ENCODE data around the gene CCBE1.
A peak's percentile ranks its signal among the peaks of the same experiment; 100 is the strongest.
"Not testable (repeated sequence)": the region's sequence is repeated elsewhere in the genome, so short reads cannot be mapped to it uniquely, and the experiment has no call there.

CCBE1 gene

DNA sequence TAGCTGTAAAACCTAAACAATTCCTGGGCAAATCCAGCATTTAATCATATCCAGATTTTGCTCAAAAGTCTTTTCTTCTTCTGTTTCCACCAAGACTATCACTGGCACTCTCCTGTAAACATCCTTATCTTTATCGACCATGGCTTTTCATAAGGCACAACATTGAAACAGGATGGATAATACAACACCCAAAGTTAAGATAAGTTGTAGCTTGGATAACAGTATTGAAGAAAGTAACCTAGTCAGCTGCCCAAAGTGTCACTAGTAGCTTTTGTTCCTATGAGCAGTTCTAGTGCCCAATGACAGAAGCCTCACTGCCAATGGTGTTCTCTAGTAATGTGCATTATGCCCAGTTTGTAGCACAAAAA lies 22.3 kb downstream of the CCBE1 start:
- H3K27ac Mint-ChIP-seq: no peak overlapping the region
- H3K4me1 Mint-ChIP-seq: no peaks in the 10 kb centered on the region
- H3K27me3 Mint-ChIP-seq: peaks cover 4% of the 10 kb centered on the region
- no peaks in the 10 kb centered on the region for H3K9me3 Mint-ChIP-seq
- no peak overlapping the region for H3K4me3 Mint-ChIP-seq
- DNase-seq: no peak
- no peak for ATAC-seq

DNA sequence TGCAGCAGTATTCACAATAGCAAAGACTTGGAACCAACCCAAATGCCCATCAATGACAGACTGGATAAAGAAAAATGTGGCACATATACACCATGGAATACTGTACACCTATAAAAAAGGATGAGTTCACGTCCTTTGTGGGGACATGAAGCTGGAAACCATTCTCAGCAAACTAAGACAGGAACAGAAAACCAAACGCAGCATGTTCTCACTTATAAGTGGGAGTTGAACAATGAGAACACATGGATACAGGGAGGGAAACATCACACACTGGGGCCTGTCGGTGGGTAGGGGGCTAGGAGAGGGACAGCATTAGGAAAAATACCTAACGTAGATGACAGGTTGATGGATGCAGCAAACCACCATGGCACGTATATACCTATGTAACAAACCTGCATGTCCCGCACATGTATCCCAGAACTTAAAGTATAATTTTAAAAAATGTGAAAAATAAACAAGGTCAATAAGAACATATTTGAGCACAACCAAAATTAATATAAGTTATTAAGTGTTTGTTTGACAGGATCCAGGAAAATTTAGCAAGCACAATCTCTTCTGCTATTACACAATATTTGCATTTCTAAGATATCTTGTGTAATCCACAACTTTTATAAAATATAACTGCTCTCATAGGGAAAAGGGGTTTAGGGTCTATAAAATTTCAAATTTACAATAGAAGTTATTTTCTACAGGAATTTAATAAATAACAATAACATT lies 22.9 kb downstream of the CCBE1 start:
- Mint-ChIP-seq H3K9me3 (no peaks in the 10 kb centered on the region), H3K27me3 (no peaks in the 10 kb centered on the region), H3K4me1 (no peaks in the 10 kb centered on the region), H3K4me3 (no peak overlapping the region), H3K27ac (no peak overlapping the region)
- DNase-seq: no peak
- no peak for ATAC-seq

DNA sequence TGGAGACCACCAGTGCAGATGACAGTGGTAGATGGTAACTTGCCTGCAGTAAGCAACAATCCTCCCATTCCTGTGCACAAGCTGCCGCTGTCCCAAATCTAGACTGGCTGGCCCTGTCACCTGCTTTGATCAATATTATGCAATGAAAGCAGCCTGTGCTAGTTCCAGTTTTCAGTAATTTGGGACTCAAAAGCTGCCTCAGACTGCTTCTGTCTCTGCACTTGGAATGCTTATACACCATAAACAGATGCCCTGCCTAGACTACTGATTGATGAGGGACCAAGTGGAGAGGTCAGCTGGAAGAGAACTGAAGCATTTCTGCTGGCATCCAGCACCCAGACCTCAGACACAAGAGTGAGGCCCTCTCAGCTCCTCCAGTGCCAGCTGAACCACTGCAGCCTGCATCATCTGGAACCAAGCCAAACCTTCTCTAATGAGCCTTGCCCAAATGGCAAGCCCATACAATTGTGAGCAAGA lies 24.9 kb downstream of the CCBE1 start:
- Mint-ChIP-seq H3K9me3 (no peaks in the 10 kb centered on the region), H3K27ac (no peak overlapping the region), H3K4me1 (no peaks in the 10 kb centered on the region), H3K27me3 (no peaks in the 10 kb centered on the region), H3K4me3 (no peak overlapping the region)
- DNase-seq: no peak
- ATAC-seq: no peak

DNA sequence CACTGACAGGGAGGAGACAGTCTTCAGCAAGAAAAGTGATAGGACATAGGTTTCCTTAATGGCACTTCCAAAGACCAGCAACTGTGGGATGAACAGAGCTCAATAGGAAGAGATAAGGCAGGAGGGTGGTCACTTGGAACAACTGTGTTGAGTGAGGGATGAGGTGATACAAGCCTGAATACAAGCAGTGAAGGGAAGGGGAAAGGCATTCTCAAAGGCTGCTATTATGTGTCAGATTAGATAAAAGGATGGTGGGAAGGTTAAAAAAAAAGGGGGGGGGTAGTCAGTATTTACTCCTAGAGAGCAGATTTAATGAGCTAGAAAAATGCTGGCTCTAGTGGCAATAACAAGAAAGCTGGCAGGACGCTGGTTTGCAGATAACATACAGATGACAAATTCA lies 25.7 kb downstream of the CCBE1 start:
- Mint-ChIP-seq H3K9me3 (no peaks in the 10 kb centered on the region), H3K4me3 (no peak overlapping the region), H3K27ac (no peak overlapping the region), H3K27me3 (no peaks in the 10 kb centered on the region), H3K4me1 (no peaks in the 10 kb centered on the region)
- DNase-seq: no peak
- no peak for ATAC-seq

DNA sequence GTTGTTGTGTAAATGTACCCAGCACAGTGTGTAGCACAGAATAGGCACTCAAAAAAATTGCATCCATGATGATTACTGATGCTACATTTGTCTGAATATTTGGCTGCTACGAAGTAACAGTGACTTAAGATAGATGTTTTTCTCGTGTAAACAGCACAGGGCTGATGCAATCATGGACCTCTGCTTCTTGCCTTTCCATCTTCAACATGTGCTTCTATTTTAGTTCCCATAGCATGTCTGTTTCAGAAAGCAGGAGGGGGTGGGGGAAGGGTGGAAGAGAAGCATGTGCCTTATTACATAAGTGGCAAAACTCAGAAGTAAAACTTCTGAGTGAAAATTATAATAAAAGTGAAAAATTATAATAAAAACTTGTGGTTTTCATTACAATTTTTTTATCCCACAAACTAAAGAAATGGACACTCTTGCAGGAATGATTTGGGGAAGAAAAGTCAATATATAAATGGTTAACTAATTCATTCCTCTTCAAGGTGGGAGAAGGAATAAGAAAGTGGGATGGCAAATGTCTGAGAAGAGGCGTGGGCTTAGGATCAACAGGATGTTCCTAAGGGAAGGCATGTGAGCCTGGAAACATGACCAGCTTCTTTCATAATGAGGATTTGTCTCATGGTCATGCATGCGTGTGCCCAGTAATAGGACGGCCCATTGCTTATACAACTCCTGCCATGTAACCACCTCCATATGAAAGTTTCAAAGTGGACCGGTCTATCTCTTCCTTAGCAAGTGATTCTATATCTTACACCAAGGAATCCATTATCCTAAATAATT lies 27.2 kb downstream of the CCBE1 start:
- Mint-ChIP-seq H3K4me1 (no peaks in the 10 kb centered on the region), H3K27me3 (no peaks in the 10 kb centered on the region), H3K27ac (no peak overlapping the region), H3K9me3 (no peaks in the 10 kb centered on the region), H3K4me3 (no peak overlapping the region)
- DNase-seq (no peak), ATAC-seq (no peak)

DNA sequence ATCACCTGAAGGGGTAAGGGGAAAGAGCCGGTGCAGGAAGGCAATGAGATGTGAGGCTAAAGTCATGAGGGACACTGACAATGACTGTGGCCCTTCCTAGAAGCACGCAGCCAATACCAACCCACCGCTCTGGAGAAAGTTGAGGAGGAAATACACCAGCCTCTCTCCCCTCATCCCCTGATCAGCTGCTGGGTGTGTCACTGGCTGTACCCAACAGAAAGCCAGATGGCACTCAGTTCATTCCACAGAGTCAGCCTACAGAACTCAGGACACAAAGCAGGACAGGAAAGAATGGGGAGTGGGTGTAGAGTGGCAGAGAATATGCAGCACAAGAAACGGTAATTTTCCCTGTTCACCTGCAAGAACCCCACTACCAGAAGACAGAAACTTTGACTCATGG lies 29.7 kb downstream of the CCBE1 start:
- no peak overlapping the region for H3K27ac Mint-ChIP-seq
- H3K27me3 Mint-ChIP-seq: no peaks in the 10 kb centered on the region
- DNase-seq (no peak), ATAC-seq (no peak)
- H3K4me3 Mint-ChIP-seq: no peak overlapping the region
- no peaks in the 10 kb centered on the region for H3K4me1 Mint-ChIP-seq
- H3K9me3 Mint-ChIP-seq: no peaks in the 10 kb centered on the region

DNA sequence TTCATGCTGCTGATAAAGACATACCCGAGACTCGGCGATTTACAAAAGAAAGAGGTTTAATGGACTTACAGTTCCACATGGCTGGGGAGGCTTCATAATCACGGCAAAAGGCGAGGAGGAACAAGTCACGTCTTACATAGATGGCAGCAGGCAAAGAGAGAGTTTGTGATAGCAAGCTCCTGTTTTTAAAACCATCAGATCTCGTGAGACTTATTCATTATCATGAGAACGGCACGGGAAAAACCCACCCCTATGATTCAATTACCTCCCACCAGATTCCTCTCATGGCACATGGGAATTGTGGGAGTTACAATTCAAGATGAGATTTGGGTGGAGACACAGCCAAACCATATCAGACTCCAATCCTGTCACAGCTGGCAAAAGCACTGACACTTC lies 31.2 kb downstream of the CCBE1 start:
- DNase-seq, H3K27me3 Mint-ChIP-seq, ATAC-seq, H3K9me3 Mint-ChIP-seq, H3K27ac Mint-ChIP-seq, H3K4me3 Mint-ChIP-seq, H3K4me1 Mint-ChIP-seq: not testable (repeated sequence)

DNA sequence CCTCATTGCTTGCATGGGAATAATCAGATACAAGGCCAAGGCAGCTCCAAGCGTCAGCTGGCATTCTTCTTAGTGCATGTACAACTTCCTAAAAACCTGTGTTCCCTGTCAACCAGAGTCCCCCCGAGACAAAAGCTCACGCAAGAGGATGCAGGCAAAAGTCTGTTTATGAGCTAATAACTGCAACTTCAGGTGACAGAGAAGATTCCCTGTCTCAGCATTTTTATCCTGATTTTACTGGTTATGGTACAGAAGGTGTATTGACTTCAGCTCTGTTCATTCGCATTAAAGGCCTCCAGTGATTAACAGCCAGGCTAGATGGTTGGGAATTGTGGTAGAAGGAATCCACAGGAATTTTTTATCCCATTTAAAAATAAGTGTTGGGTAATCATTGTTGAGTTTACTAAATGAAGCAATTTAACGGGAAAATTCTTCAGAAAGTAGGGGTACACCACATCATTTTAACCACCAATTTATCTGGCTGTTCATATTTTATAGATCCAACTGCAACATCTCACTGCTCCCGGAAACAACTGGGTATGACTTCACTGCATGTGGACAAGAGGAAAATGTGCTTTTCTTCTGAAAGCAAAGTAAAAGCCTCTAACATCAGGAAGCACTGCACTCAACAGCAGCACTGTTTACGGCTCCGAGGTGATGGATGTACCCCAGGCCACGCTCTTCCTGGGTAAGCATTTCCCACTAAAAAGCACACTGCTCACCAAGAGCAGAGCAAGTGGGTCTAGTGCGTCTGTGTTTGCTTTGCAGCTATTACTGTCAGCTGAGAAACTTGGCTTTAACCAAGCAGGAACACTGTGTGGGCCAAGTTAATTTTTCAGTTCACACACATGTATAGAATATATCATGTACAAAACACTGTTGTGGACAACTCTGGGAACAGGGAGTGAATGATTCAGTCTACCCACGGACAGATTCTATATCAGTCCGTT lies 31.9 kb downstream of the CCBE1 start:
- Mint-ChIP-seq H3K9me3 (no peaks in the 10 kb centered on the region), H3K4me3 (no peak overlapping the region), H3K27ac (no peak overlapping the region), H3K27me3 (no peaks in the 10 kb centered on the region), H3K4me1 (no peaks in the 10 kb centered on the region)
- ATAC-seq: no peak
- DNase-seq: no peak

DNA sequence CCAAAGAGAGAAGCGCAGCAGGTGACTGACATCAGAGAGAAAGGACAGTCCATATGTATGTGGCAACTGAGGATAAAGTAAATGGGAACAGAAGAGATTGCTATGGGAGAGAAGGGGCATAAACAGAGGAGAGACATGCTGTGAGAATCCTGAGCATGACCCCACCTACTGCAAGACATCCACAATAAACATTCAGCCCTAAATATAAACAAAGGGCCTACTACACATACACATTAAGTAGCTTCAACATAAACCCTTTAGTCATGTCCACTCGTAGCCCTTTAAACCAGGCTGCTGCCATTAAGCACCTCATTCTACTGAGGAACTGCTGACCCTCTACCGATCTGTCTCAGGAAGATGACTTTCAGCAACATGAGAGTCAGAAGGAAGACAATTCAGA lies 32.9 kb downstream of the CCBE1 start:
- Mint-ChIP-seq H3K9me3 (no peaks in the 10 kb centered on the region), H3K27ac (no peak overlapping the region), H3K4me1 (no peaks in the 10 kb centered on the region), H3K4me3 (no peak overlapping the region), H3K27me3 (no peaks in the 10 kb centered on the region)
- ATAC-seq (no peak), DNase-seq (no peak)

DNA sequence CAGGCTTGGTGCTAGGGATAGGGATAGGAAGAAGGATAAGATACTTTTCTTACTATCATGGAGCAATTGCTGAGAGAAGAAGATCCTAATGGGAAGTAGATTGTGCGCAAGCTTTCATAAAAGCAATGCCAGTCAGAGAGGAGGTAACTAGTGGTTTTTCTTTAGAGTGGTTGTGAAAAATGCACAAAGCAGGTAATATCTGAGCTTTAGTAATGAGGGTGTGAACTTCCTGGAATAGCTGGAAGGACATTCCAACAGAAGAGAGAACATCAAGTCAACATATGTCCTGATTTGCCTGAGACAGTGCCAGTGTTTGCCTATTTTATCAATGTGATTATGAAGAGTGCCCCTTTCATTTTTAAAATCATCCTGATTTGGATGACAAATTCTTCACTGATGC lies 34.1 kb downstream of the CCBE1 start:
- no peak for ATAC-seq
- no peak overlapping the region for H3K4me3 Mint-ChIP-seq
- H3K27me3 Mint-ChIP-seq: no peaks in the 10 kb centered on the region
- no peaks in the 10 kb centered on the region for H3K9me3 Mint-ChIP-seq
- H3K4me1 Mint-ChIP-seq: no peaks in the 10 kb centered on the region
- peak overlapping the region in 1 of 2 donors; percentile 21 for H3K27ac Mint-ChIP-seq
- no peak for DNase-seq

DNA sequence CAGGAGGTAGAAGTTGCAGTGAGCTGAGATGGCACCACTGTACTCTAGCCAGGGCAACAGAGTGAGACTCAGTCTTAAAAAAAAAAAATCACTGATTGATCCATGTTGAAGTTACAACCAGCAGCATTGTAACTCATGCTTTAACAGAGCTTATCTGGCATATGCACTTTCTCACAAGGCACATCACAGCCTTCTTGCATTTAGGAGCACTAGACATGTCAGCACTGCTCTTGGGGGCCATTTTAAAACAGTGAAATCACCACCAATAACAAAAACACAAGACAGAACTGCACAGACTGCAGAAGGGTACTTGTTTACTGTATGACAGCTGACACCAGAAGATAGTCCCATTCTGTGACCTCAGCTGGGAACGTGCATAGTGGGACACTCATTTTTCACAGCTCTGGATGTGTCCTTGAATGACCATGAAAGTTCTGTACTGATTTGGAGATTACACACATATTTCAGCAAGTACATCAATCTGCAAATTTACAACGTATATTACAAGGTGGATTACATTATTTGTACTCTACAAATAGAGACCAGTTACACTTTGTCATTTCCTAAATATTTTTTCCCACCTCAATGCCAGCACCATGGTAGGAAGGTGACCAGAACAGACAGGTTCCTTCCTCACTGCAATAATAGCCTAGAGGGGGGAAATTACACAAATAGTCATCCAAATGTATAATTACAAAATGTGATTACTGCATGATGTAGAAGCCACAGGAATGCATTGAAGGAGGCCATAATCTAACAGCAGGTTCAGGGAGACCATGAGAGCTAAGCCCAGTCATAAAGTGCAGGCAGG lies 35.1 kb downstream of the CCBE1 start:
- H3K27ac Mint-ChIP-seq: no peak overlapping the region
- H3K27me3 Mint-ChIP-seq: no peaks in the 10 kb centered on the region
- no peak overlapping the region for H3K4me3 Mint-ChIP-seq
- no peak for ATAC-seq
- no peaks in the 10 kb centered on the region for H3K9me3 Mint-ChIP-seq
- no peaks in the 10 kb centered on the region for H3K4me1 Mint-ChIP-seq
- DNase-seq: no peak

DNA sequence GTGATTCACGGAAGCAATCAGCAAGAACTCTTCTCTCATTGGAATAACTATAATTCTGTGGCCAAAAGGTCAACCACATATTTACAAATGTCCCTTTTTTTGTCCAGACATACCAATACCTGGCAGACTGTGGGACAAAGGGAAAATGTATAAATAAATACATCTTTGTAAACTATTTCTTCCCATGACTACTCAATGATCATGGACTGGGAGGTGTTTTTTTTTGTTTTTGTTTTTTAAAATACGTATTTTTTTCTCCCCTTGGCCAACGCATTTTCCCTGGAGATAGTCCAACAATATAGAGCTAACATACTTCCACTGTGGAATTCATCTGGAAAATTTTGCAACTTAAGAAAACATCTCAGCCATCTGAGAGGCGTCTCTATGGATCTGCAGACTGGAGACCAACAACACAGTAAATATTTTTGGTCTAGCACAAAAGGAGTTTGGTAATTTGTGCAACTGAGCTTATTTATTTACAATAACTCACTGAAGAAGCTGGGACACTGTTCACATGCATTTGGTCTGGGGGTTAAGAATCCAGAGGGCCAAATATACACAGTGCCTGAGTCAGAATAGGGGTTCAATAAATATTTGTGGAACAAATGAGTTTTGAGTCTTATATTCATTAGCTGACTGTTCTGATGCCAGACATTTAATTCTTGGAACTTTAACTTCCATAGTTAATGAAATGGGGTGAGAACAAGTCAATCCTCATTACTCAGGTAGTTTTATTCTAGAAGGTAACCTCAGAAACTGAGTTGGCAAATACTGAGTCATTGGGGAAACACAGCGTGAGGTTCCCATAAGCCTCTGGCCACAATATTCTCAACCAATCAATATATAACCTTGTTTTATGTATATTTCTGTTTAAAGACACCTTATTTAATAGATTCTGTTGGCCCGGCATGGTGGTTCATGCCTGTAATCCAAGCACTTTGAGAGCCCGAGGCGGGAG lies 36.2 kb downstream of the CCBE1 start:
- ATAC-seq: no peak
- no peak for DNase-seq
- no peaks in the 10 kb centered on the region for H3K27me3 Mint-ChIP-seq
- no peak overlapping the region for H3K27ac Mint-ChIP-seq
- no peaks in the 10 kb centered on the region for H3K9me3 Mint-ChIP-seq
- H3K4me3 Mint-ChIP-seq: no peak overlapping the region
- H3K4me1 Mint-ChIP-seq: no peaks in the 10 kb centered on the region

DNA sequence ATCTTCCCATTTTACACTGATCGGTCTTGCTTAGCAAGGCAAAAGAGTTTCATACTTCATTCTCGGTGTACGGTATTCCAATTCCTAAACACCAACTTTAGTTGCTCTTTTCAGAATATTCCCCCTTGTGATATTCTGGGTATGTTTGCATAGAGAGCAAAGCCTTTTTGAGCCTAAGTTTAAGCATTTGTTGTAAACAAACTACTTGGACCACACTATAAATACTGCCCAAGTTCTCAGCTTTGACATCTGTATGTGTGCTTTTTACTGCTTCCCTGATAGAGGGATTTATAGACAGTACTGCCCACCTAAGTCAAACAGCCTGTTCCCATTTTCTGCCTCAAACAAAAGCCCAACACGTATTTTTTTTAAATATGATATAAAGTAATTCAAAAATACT lies 36.9 kb downstream of the CCBE1 start:
- Mint-ChIP-seq H3K9me3 (no peaks in the 10 kb centered on the region), H3K27me3 (no peaks in the 10 kb centered on the region), H3K4me3 (no peak overlapping the region), H3K27ac (no peak overlapping the region), H3K4me1 (no peaks in the 10 kb centered on the region)
- no peak for ATAC-seq
- no peak for DNase-seq

DNA sequence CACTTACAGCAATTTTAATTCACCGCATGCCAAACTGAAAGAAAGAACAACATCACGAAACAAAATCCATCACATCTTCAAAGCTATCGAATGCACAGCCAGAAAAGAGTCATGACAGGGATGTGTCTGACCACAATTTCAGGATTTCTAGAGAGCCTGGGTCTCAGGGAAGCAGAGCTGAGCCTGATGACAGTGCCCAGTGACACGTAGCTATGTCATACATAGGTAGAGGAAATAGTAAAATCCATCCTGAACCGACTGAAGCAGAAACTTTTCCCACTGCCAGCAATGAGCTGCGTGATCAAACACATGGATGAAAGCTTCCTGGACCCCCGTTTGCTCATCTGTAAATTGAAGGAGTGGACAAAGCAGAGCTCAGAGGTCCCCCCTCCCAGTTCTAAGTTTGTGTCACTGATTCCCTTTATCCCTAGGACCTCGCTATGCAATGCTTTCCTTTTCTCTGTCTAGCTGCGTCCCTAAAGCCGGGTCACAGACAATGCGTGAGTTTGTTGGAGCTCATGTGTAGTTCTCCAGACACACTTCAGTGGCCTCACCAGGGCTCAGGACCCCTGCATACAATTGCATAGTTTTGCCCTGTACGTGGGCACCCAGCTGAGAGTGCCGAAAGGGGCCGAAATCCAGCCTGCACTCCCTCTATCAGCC lies 37.6 kb downstream of the CCBE1 start:
- Mint-ChIP-seq H3K27ac (no peak overlapping the region), H3K4me3 (no peak overlapping the region), H3K9me3 (no peaks in the 10 kb centered on the region), H3K4me1 (no peaks in the 10 kb centered on the region), H3K27me3 (no peaks in the 10 kb centered on the region)
- DNase-seq (no peak), ATAC-seq (no peak)

Data from stimulated activated naive CD8-positive, alpha-beta T cell treated with anti-CD3 and anti-CD28 coated beads, Interleukin-15, amount 100 ng/mL, for 72 hours (primary cell).